HG03457 (cell line): Measurements from ENCODE around the gene ZSCAN12.
"Not testable (repeated sequence)": the region's sequence is repeated elsewhere in the genome, so short reads cannot be mapped to it uniquely, and the experiment has no call there.

ENCODE experiments used
- ATAC-seq: cut with Tn5 transposase; IDR thresholded peaks from one replicate; pipeline ENCODE4 v1.9.1; 2021; ENCODE audit warnings: moderate number of reproducible peaks; ENCODE audit not compliant: unreplicated experiment

ZSCAN12 gene

DNA sequence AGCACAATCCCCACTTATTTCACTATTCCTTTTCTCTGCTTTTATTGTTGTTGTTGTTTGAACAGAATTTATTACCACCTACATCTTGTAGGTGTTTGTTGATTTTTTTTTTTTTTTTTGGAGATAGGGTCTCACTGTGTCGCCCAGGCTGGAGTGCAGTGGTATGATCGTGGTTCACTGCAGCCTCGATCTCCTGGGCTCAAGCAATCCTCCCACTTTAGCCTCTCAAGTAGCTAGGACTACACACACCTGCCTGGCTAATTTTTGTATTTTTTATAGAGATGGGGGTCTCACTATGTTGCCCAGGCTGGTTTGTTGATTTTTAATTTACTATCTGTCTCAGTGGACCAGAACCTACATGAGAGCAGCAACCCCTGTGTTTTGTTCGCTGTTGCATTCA, 3.6 kb downstream of the ZSCAN12 start:
- no peak for ATAC-seq

DNA sequence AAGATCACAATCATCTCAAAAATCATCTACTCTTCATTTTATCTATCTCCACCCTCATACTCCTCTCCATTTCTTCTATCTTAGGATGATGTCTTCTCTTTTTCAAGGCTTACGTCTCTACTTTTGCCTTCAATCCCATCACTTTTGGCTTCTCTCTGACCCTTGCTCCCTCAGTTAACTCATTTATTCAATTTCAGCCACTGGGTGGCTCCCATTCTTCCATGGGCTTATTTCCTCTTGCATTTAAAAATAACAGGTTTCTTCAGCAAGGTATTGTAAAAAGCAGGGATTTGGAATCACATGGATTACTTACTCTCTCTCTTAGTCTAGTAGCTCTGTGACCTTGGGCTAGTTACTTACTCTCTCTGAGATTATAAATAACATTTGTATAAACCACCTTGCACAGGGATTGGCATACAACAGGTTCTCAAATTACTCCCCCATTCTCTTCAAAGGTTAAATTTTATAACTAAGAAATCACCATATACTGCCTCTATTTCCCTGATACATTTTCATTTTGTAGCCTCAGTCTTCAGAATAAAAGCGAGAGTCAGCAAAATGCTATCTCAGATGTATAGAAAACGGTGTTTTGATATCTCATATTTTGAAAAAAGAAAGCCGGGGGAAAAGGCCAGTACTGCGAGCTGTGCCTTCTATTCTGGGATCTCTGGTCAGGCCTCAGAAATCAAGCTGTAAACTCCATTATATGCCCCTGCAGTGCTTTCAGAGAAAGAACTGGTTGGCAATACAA, 5.5 kb downstream of the ZSCAN12 start:
- ATAC-seq: no peak

DNA sequence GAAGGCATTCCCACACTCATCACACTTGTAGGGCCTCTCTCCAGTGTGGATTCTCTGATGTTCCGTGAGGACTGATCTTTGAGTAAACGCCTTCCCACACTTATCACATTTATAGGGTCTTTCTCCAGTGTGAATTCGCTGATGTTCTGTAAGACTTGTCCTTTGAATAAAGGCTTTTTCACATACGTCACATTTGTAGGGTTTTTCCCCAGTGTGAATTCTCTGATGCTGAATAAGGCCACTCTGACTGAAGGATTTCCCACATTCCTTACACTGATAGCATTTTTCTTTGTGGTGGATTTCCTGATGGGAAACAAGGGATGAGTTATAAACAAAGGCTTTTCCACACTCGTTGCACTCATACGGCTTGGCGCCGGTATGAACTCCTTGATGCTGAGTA, 8.9 kb downstream of the ZSCAN12 start:
- no peak for ATAC-seq

DNA sequence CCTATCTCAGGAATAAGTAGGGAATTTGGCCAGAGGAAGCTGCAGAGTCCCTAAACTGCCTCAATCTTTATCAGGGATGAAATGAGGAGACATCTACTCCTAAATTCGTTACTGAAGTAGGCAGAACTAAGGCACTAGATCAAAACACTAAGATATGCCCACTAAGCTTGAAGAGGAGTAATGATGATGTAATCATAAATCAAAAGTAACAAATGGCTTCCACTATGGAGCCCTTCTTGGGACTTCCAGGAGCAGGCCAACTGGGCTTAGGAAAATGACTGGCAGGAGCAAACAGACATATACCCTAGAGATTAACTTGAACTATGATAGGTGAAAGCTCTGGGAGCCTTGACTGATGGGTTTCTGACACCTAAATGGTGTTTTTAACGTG, 15.4 kb downstream of the ZSCAN12 start:
- ATAC-seq: no peak

DNA sequence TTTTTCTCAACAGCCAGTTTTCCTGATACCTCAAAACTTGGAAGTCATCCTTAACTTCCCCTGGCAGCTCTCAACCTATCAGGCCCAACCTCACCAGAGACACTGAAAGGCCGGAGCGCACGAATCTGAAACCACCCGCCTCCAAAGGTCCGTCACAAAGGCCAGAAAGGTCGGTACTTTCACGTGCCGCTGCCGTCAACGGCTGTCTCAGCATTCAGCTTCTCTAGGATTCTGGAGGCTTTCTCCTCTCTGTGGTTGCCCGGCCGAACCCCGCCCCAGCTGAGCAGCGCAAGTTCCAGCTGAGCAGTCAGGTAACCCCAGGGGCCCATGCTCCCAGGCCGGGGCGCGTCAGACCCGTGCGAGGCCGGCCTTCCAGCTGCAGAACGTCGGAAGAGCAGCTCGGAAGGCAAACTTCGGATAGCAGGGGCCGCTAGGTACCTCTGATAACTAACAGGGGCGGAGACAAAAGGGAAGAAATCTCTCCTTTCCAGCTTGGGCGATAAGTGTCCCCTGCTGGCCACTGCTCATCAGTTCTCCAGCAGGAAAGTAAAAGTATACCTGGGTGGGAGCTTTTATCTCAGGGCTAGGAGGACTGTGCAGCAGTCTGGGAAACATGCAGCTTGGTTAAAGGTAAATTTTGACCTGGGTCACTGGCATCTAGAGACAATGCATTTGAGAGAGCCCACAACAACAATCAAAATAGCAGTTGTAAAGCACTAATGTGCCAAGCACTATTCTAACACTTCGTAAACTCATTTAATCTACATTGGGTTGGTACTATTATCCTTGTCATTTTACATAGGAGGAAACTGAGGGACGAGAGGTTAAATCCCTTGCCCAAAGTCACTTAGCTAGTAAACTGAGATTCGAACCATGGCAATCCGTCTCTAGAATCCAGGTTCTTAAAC, 16.1 kb downstream of the ZSCAN12 start:
- peak; percentile 80 for ATAC-seq

DNA sequence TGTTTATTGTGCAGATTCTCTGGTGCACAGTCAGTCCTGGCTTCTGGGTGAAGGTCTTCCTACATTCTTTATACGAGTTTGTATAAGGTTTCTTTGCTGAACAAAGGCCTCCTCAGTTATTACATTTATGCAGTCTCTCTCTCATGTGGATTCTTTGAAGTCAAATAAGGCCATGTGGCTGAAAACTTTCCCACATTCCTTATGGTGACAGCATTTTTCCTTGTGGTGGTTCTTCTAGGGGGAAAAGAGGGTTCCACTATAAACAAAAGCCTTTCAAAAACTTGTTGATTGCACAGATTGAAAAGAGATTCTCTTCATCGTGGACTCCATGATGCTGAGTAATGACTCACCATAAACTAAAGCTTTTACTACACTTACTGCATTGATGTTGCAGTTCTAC, 19.2 kb downstream of the ZSCAN12 start:
- no peak for ATAC-seq

DNA sequence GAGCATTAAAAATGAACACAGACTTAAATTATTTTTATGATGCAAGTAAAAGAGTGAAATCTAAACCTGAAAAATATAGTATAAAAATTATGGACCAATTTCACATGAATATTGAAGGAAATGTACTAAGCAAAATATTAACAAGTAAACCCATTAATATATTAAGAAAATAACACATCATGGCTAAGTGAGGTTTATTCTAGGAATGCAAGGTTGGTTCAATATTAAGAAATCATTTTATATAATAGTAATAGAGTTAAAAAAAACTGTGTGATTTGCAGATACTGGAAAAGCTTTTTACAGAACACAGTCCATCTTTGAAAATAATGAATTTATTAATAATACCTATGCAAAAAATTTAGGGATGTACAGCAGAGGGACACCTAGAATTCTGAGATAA, 20.9 kb downstream of the ZSCAN12 start:
- ATAC-seq: no peak

DNA sequence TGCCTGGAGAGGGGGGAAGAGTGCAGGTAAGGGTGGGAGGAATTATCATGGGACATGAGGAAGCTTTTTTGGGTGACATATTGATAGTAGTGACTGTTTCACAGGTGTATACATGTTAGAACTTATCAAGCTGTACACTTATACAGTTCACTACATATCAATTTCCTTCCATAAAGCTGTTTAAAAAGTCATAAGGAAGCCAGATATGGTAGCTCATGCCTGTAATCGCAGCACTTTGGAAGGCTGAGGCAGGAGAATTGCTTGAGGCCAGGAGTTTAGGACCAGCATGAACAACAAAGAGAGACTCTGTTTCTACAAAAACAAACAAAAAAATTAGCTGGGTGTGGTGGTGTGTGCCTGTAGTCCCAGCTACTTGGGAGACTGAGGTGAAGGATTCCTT, 21.7 kb downstream of the ZSCAN12 start:
- no peak for ATAC-seq

DNA sequence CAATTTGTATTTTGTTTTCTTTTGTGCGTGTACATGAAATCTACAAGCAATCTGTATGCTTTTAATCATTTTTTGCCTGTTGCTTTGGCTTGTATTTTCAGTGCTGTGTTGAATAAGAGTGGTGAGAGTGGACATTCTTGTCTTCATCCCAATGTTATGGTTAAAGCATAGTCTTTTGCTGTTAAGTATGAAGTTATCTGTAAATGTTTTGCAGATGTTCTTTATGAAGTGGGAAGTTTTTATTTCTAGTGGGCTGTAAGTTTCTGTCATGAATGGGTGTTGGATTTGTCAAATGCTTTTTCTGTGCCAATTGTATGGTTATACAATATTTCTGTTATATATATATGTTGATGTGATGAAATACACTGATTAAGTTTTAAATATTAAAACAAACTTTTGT, 25.6 kb downstream of the ZSCAN12 start:
- no peak for ATAC-seq

DNA sequence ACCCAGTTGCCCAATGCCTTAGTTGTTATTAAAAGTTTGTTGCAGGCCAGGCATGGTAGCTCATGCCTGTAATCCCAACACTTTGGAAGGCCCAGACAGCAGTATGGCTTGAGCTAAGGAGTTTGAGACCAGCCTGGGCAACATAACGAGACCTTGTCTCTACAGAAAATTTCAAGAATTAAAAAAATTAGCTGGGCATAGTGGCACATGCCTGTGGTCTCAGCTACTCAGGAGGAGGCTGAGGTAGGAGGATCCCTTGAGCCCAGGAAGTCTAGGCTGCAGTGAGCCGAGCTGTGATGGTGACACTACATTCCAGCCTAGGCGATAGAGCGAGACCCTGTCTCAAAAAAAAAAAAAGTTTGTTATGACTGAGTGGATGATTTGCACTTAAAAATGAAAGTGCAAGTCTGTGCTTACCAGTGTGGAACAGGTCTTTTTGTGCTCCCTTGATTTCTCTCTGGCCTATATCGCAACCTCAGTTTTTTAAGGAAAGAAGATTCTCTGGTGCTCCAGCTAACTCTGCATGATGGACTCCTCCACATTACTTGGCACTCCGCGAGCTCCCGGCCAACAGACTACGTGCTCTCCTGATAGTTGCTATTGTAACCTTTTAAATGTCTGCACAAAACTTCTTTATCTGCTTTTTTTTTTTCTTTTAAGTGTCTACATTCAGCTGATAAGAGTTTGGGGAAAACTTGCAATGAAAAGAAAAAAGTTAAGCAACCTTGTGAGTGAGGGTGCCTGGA, 27.7 kb downstream of the ZSCAN12 start:
- no peak for ATAC-seq

DNA sequence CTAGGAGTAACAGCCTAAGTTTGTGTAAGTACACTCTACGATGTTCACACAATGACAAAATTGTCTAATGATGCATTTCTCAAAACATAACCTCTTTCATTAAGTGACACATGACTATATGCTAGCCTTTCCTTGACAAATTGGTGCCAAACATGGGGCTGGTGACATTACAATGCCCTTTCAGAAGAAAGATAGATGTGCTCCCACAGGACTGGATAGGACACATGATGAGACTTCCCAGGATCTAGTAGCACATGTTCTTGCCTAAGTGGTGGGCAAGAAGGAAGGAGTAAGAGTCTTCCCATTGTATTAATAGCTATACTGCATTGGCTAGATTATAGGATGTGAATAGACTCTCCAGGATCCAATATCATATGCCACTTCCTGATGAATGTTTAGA, 28.3 kb downstream of the ZSCAN12 start:
- no peak for ATAC-seq

DNA sequence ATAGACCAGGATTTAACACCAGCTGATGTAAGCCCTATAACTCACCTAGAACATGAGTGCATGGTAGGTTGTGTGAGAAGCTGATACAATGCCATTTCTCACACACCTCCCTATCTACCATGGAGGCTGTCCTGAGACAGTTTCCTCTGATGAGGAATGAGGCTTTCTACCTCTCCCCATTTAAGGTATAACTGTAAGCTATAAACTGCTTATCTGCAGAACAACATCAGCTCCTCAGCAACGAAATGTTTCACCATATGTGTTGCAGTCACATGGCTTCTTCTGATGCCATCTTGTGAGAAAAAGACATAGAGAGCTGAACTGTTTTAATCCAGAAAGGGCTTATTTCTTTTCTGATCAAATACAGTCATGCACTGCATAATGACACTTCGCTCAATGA, 29.1 kb downstream of the ZSCAN12 start:
- no peak for ATAC-seq

DNA sequence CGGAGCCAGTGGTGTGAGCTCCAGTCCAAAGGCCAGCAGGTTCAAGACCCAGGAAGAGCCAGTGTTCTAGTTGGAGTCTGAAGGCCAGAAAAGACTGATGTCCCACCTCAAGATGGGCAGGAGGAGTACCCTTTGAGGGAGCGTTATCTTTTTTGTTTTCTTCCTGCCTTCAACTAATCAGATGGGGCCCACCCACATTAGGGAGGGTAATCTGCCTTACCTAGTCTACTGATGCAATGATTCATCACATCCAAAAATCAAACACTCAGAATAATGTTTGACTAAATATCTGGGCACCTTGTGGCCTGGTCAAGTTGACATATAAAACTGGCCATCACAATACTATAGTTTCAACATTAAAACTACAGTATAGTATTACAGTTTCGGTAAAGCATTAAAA, 30.1 kb downstream of the ZSCAN12 start:
- ATAC-seq: no peak

DNA sequence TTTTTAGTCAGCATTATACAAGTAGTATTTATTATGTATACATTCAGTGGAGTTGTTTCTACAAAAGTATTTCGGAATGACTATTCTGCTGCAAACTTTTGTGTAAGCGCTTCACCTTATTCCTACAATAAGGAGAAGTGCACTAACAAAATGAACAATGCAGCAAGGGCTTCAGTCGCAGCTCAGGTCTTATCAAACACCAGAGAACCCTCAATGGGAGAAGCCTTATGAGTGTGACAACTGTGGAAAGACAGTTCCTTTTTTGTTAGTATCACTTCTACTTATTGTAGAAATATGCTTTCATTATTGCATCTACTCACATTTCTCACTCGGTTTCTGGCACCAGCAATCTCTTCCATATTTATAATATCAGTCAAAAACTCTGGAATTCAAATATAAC, 31.0 kb downstream of the ZSCAN12 start:
- ATAC-seq: no peak

DNA sequence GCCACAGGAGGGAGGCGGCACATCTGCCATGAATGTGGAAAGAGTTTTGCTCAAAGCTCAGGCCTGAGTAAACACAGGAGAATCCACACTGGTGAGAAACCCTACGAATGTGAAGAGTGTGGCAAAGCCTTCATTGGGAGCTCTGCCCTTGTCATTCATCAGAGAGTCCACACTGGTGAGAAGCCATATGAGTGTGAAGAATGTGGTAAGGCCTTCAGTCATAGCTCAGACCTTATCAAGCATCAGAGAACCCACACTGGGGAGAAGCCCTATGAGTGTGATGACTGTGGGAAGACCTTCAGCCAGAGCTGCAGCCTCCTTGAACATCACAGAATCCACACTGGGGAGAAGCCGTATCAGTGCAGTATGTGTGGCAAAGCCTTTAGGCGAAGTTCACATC, 34.0 kb downstream of the ZSCAN12 start:
- ATAC-seq: not testable (repeated sequence)

DNA sequence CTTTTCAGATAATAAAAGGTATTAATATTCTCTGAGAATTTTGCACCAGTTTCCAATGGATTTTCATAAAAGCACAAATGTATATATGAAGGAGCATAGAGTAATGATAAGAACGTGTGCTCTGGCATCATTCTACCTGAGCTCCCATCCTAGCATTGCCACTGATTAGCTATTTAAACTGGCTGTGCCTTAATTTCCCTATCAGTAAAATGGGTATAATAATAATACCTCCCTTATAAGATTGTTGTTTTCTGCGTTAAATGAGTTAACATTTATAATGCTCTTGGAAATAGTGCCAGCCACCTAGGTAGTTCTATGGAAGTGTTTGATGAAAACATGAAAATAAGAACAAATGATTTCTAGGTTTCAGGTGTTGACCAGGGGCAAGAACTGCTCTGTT, 38.6 kb downstream of the ZSCAN12 start:
- no peak for ATAC-seq

DNA sequence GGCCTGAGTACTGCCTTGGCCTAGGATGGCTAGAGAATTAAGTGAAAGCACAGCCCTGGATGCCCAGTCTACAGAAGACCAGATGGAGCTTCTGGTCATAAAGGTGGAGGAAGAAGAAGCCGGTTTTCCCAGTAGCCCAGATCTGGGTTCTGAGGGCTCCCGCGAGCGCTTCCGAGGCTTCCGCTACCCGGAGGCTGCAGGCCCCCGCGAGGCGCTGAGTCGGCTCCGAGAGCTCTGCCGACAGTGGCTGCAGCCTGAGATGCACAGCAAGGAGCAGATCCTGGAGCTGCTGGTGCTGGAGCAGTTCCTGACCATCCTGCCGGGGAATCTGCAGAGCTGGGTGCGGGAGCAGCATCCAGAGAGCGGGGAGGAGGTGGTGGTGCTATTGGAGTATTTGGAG, 40.0 kb downstream of the ZSCAN12 start:
- not testable (repeated sequence) for ATAC-seq

DNA sequence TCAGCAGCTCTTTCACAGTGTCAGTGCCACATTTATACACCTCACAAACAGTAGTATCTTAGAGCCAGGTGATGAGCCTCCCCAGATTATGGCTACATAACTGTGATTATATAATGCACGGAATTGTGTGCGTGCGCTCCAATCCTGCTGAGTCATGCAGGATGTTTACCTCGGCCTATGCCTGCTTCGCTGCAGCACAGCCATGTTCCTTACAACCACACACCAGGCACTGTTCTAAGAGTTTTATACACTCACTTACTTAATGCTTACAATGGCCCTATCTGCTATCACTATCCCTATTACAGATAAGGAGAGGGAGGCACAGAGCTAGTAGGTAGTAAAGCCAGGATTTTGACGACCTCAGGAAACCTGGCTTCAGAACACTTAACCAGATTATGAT, 42.5 kb downstream of the ZSCAN12 start:
- no peak for ATAC-seq

DNA sequence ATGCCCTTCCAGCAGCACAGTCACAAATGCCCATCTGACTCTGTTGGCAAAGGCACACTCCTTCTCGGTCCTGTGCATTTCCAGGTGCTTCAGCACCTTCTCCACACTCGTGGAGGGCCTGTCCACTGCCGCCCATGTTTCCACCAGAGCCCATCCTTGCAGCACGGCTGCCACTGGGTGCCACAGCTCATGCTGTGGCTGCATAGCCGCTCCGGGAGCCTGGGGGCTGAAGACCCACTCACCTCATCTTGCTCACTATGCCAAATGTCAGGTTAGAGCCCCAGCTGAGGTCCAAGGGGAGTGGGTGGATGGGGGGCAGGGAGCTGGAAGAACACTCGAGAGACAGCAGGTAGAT, 42.9 kb downstream of the ZSCAN12 start:
- ATAC-seq: no peak

DNA sequence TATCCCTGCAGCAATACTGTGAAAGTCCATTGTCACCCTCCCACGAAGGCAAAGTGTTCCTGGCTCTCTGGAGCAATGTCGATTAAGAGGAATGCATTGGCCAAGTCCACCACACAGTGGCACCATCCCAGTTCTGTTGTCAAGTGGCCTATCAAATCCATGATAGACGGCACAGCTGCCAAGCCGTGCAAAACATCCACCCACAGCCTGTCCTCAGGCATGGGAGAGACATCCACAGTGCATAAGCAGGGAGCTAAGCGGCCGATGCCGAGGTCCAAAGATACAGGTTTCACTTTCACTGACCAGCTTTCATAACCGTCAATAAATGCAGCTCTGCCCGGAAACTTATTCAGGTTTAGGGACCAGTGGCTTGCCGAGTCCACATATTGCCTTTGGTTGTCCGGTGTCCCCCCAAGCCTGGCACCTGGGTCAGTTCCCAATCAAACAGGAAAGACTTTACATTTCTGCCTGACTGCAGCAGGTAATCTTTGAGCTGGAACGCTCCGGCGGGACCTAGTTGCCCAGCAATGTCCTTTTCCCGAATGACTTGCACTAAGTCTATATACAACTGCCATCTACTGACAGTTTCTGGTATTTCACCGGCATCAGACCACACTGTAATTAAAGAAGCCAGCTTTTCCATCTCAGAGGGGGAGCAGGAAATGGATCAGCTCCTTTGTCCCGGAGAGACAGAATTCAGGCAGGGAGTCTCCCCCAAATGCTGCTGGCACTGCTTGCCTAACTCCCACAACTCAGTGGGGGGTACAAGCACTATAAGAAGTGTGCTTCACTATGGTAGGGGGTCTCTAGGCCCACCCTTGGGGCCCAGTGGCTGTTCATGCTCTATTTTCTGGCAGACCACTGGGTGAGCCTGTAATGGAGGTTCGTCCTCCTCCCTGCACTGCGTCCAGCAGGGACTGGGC, 43.5 kb downstream of the ZSCAN12 start:
- no peak for ATAC-seq
